GM18511 (cell line): ENCODE data around the gene FIG4.
"Not testable (repeated sequence)": the region's sequence is repeated elsewhere in the genome, so short reads cannot be mapped to it uniquely, and the experiment has no call there.

Source experiments
- ATAC-seq: cut with Tn5 transposase; IDR thresholded peaks from one replicate; pipeline ENCODE4 v1.9.1; 2021; ENCODE audit warnings: mild to moderate bottlenecking, moderate library complexity; ENCODE audit not compliant: unreplicated experiment

The FIG4 gene

DNA sequence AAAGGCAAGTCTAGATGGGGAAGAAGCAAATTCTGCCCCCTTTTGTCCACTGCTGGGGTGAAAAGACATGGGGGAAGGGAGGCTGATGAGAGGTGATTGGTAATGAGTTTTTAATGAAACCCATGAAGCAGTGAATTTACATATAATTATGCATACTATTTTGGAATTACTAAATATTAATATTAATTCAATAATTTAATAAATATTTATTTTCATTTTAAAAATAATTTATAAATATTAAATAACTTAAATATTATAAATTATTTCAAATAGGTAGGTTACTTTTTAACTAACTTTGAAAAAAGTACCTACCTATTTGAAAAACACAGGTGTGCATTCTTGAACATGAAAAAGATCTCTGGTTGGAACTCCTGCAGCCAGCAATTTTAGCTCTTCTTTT, 148.9 kb downstream of the FIG4 start:
- ATAC-seq: no peak

- no peak for ATAC-seq
Measured at GRCh38 chr6:109840796-109841195, 149.7 kb downstream of the FIG4 start.

DNA sequence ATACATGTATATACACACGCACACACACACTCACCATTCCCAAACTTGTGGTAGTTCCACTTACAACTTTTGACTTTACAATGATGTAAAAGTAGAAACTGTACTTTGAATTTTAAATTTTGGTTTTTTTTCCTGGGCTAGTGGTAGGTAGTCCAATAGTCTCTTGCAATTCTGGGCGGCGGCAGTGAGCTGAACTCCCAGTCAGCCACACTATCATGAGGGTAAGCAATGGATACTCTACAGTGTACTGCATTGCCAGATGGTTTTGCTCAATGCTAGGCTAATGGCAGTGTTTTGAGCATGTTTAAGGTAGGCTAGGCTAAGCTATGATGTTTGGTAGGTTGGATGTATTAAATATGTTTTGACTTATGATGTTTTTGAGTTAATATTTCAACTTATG, 150.8 kb downstream of the FIG4 start:
- ATAC-seq: no peak

- ATAC-seq: no peak
Measured at GRCh38 chr6:109852713-109853112, 161.6 kb downstream of the FIG4 start.

- ATAC-seq: no peak
Measured at GRCh38 chr6:109853426-109853825, 162.3 kb downstream of the FIG4 start.

DNA sequence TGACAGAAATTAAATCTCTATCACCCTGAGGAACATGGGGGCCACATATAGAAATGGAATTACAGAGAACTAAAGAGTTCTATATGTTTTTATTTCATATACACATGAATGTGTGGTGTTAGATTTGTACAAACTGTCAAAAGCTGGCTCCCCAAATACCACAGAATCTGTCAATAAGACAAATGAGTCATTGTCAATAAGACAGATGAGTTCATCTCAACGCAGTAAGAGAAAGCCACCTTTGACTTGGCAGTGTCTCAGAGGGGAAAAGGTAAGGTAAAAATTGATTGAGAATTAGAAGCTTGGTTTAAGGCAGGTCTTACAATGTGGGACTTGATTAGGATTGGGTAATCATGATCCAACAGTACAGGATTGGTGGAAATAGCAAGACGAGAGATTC, 162.9 kb downstream of the FIG4 start:
- ATAC-seq: no peak

- ATAC-seq: no peak
Measured at GRCh38 chr6:109854541-109855308, 163.6 kb downstream of the FIG4 start.

DNA sequence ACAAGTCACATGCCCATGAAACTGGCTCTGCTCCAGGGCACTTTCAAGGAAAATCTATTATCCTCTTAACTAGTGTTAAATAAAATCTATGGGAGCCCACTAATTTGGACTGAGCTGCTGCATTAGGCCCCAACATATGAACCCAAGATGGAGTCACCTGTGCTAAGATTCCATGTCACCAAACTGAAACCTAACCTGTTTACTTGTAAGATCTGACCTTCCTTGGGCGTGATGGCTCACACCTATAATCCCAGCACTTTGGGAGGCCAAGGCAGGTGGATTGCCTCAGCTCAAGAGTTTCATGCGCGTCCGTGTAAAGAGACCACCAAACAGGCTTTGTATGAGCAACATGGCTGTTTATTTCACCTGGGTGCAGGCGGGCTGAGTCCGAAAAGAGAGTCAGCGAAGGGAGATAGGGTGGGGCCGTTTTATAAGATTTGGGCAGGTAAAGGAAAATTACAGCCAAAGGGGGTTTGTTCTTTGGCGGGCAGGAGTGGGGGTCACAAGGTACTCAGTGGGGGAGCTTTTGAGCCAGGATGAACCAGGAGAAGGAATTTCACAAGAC, 164.5 kb downstream of the FIG4 start:
- ATAC-seq: not testable (repeated sequence)

GRCh38 chr6:109861946-109862345, 170.8 kb downstream of the FIG4 start:
- no peak for ATAC-seq

DNA sequence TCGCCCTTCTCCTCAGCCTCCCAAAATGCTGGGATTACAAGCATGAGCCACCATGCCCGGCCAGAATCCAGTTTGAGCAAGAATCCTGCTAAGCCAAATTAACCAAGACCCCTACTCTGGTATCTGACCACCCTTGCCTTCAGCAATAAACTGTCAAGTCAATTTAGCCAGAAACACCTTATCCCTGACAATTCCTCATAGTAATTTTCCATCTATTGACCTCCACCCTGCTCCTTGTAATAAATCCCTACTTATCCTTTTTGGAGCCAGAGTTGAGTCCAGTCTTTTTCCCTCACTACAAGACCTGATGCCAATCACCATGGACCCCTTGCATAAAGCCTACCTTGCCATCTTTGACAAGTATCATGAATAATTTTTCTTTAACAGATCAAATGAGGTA, 173.0 kb downstream of the FIG4 start:
- no peak for ATAC-seq

- ATAC-seq: no peak
Measured at GRCh38 chr6:109865968-109866367, 174.9 kb downstream of the FIG4 start.

DNA sequence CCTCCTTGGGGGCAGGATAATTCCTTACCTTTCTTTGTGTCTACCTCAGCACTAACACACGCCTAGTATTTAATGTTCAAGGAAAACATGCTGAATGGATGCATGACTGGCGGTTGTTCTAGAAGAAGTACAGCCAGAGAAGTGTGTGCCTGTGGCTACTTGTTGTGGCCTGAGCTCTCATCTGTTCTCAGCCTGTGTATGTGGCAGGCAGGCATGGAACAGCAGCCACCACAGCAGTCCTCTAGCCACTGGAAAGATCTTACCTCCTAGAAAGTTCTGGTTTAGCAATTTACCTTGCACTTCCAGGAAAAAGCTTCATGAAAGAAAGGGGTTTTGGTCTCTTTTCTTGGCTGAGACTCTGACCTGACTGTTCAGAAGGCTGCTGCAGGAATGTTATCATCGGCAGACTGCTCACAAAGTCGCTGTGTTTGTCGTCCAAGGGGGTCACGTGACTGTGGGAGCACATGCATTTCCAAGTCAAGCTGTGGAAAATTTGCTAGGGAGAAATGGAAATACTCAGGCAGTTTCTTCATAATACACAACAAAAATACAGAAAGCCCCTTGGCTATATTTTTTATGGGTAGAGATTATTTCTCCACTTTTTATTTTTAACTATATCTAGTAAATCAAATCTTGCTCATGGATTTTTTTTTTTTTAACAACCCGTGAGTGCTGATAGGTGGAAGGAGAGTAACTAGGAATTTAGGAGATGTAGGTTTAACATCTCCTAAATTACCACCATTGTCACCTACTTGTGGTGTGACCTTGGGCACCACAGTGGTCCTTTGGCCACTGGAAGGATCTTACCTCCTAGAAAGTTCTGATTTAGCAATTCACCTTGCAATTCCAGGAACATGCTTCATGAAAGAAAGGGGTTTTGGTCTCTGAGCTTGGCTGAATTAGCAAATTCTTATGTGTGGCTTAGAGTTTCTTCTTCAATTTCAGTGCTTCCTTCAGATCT, 176.2 kb downstream of the FIG4 start:
- ATAC-seq: no peak

DNA sequence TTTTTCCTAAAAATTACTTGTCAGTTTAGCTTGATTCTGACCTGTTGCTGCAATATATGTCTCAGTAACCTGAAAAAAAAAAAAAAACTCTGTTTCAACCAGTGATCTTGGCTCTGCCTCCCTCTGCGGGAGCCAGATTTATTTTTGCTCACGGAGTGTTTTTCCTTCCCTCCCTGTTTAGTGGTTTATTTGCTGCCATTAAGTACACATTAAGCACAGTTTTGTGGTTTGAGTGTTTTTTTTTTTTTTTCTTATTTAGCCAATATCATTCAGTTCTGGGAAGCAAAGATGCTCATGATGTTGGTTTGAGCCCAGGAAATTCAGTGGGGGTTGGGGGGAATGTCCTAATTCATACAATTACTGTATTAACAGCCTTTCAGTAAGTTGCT, 176.9 kb downstream of the FIG4 start:
- ATAC-seq: no peak

DNA sequence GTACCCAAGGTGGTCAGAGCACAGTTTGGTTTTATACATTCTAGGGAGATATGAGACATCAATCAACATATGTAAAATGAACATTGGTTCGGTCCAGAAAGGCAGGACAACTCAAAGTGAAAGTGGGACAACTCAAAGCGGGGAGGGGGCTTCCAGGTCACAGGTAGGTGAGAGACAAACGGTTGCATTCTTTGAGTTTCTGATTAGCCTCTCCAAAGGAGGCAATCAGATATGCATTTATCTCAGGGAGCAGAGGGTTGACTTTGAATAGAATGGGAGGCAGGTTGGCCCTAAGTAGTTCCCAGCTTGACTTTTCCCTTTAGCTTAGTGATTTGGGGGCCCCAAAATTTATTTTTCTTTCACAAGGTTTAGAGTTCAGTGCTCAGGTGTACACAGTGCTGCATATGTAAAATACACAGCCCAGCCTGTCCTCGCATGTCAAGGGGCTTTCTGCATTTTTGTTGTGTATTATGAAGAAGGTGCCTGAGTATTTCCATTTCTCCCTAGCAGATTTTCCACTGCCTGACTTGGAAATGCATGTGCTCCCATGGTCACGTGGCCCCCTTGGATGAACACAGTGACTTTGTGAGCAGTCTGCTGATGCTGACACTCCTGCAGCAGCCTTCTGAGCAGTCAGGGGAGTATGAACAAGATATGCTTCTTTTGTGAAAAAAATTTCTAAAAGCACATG, 178.4 kb downstream of the FIG4 start:
- ATAC-seq: not testable (repeated sequence)

DNA sequence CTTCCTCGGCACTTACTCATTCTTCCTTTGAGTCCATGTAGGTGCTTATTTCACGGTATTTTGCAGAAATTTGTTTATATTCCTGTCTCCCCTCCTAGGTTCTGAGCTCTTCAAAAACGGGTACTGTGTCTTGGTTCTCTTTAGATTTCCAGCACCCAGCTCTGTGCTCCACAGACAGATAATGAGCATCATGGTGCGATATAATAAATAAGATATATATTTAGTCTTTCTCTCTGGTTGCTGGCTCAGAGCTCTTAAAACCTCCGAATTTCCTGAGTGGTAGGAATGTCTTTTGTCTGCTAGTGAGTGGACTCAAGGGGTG, 179.0 kb downstream of the FIG4 start:
- ATAC-seq: no peak

DNA sequence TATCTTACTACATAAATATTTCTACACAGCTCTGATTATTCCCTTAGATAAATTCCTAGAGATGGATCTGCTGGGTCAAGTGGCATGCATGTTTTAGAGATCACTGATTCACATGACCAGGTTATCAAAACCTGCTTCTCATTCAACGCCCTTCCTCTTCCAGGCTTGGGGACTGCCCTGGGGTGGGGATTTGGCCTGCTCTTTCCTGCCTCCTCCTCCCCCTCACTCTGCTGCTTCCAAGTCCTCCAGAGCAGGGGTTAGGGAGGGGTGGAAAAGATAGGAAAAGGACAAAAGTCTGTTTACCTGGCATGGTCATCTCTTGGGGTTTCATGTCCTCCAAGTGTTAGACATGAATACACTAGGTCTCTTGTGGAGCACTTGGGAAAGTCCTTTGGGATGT, 181.5 kb downstream of the FIG4 start:
- no peak for ATAC-seq

DNA sequence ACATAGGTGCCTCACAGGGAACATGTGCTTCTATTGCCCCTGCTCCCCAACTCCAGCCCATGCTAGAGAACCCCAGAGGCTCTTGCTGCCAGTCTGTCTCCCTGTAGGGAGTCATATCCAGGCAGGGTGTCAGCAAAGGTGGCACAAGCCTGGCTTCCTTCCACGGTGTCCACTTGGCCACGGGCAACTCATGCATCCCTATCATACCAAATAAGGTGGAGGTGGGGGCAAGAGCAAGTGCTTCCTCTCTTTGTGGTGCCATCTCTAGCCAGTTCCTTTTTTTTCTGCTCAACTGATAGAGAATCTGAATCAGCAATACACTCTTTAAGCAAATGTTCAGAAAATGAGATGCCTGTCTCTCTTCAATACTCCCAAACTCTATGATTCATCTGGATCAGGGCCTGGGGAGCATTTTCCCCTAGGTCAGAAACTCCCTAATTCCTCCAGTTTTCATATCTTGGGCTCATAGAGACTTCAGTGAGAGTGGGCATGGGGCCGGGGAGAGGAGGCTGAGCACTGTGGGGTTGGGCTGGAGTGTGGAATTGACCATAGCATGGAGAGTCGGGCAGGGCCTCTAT, 182.0 kb downstream of the FIG4 start:
- no peak for ATAC-seq

DNA sequence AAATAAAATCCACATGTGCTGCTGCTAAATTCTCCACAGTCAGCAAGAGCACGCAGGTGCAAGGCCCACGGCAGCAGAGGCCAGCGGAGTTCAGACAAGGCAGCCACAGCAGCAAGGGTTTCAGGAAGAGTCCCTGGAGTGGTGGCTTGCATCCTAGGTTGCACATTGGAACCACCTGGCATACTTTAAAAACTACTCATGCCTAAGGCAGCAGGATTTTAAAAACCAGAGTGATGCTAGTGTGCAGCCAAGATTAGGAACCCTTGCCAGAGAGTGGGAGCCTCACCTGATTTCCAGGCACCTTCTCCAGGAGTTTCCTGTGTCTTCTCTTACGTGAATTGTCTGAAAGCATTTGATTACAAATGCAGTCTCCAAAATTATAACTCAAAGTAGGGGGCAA, 183.0 kb downstream of the FIG4 start:
- no peak for ATAC-seq

DNA sequence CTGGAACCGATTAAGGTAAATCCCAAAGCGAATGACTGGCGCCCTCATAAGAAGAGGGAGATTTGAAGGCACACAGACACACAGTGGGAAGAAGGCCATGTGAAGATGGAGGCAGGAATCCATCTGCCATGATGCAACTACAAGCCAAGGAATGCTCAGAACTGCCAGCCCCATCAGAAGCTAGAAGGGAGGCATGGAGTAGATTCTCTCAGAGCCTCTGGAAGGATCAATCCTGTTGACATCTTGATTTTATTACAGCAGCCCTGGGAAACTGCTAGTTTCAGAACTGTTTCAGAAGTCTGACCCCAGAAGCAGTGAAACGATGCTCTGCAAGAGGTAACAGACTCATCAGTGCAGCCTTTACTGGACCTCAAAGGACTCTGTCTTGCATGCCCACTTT, 183.5 kb downstream of the FIG4 start:
- no peak for ATAC-seq
